ENCODE results near the gene DPP3.

The DPP3 gene

GRCh38 chr11:66465373-66466224 is 14.6 kb upstream of the DPP3 start:
- no peak for DNase-seq

GRCh38 chr11:66466225-66467033 is 13.8 kb upstream of the DPP3 start, which contains the start of gene PELI3:
PELI3 (plus strand) TSS chr11:66466905; CDS start chr11:66468129, 1,224 bp downstream.
- peak; percentile 90 for DNase-seq

- no peak for DNase-seq
Measured at GRCh38 chr11:66467034-66467659, 13.1 kb upstream of the DPP3 start.

DNA sequence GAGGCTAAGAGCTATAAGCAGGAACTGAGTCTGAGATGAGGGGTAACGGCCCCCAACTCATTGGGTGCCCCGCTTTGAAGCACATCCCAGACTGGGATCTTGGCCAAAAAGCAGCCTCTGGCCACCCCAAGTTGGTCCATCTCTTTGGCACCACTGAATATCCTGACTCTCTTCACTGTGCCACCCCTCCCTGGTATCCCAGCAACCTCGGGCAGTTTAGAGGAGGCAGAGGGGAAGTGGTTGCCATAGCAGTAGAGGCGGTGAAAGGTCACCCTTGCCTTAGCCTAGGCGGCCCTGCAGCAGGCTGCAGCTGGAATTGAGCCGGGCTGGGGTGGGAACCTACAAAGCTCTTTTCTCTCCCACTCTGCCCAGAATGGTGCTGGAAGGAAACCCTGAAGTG is 12.5 kb upstream of the DPP3 start:
- no peak for DNase-seq

DNA sequence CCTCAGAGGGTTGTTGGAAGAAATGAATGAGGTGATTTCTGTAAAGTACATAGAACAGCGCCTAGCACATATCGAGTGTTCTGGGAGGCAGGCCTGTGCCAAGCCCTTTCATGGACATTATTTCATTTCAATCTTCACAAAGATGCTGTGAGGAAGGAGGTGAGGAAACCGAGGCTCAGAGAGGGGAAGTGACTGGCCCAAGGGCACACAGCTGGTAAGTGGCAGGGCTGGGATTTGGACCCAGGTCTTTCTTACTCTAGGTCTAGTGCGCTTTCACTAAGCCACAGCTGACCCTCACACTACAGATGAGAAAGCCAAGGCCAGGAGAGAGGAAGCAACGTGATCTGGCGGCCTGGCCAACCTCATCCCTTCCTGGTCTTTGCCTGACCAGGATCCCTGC is 11.5 kb upstream of the DPP3 start:
- no peak for DNase-seq

GRCh38 chr11:66469441-66469840 is 10.8 kb upstream of the DPP3 start:
- no peak for DNase-seq

- no peak for DNase-seq
Measured at GRCh38 chr11:66470015-66470414, 10.2 kb upstream of the DPP3 start.

GRCh38 chr11:66471142-66471541 is 9.1 kb upstream of the DPP3 start:
- no peak for DNase-seq

DNA sequence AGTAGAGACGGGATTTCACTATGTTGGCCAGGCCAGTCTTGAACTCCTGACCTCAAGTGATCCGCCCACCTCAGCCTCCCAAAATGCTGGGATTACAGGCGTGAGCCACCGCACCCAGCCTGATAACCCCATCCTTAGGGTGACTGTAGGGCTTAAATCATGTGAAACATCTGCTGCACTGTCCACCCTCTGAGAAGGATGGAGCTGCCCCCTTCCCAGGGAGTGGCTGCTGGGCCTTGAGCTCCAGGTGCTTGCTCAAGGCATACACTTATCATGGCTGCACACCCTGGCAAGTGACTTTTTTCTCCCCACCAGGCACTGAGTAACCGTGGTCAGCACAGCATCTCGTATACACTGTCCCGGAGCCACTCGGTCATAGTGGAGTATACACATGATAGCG is 8.2 kb upstream of the DPP3 start:
- no peak for DNase-seq

DNA sequence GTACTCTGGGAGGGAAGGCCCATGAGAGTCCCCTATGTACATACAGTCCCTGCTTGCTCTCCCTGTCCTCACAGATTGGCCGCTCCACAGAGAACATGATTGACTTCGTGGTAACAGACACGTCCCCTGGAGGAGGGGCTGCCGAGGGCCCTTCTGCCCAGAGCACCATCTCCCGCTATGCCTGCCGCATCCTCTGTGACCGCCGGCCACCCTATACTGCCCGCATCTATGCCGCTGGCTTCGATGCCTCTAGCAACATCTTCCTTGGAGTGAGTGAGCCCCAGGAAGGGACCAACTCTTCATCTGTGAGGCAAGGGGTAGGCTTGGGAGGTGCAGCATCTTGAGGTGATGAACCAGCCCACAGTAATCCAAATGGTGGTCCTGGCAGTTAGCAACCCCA is 7.1 kb upstream of the DPP3 start:
- no peak for DNase-seq

- DNase-seq, result no peak
Measured at GRCh38 chr11:66473608-66474515, 6.4 kb upstream of the DPP3 start.

GRCh38 chr11:66475349-66476172 is 4.7 kb upstream of the DPP3 start:
- DNase-seq, result no peak

DNA sequence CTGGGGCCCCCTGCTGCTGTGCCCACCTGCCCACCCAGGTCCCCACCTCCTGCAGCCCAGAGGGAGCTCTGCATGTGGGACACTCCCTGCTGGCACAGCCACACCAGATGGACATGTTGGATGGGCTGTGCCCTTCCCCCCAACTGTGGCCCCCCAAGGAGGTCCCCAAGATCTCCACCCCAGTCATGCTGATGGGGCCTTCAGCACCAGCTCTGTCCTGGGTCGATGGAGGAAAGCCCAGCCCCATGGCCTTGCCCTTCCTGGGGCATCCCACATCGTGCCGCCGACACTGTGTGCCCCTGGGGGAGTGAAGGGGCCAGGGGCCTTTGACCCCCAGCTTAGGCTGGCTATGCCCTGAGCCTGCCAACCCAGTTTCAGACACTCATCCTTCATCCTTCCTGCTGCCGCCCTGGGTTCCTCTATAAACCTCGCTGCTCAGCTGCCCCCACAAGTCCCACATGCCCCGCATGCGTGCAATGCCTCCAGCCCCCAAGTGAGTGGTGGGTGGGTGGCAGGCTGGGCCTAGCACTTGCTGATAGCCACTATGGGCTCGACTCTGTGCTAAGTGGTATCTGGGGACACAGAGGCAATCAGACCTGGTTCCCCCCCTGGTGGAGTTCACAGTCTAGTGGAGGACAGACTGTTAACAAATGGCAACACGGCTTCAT is 3.9 kb upstream of the DPP3 start:
- DNase-seq, result no peak

GRCh38 chr11:66476841-66477251 is 3.4 kb upstream of the DPP3 start:
- no peak for DNase-seq

GRCh38 chr11:66477263-66478201 is 2.7 kb upstream of the DPP3 start:
- DNase-seq, result no peak

DNA sequence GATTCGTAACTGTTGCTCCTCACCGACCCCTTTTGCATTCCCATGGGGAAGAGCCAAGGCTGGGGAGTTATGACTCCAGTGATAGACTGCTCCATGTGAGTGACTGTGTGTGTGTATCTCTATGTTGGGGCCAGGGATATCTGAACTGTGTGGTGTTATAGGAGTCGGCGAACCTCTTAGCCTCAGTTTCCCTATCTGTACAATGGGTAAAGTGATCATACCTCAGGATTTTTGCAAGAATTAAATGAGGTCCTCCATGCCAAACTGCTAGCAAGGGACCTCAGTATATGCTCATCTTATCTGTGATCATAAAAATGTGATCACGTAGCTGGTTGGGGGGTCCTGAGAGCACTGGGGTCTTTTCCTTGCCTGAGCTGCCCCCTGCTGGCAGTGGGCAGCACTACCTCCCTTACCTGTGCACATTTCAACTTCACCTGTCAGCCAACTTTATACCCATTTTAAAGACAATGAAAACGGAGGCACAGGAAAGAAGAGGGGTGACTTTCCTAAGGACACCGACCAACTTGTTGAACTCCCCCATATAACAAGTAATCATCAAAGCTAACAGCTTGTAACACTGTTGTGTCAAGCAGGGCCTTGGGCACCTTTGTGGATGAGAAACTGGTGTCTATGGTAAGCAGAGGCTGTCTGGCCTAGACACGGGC is 1.4 kb upstream of the DPP3 start:
- no peak for DNase-seq

DNA sequence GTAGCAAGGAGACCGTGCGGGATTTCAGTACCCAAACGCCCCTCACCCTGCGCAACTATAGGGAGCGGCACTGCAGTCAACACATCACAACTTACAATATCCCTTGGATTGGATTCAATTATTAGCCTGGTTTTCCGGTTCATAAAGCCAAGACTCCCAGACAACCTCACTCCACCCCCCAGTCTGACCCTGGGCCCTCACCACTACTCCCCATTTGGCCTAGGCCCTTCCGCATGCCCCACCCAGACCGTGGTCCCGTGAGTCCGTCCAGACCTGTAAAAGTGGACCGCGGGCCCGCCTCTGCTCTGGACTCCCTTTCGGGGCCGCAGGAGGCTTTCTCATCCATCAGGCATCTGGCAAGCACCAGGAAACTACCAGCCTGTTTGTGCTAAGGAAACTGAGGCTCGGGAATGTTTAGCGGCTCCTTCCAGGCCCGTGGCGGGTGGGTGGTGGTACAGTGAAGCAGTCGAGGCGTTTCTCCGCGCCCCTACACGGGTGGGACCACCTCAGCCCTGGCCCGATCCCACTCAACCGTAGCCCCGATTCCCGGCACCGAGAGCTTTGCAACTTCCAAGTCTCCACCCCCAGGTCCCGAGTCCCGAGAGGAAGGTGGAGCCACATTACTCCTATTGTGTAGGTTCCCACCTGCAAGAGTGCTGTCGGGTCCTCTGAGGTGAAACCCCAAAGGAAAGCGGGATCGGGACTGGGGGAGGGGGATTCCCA is 679 bp upstream of the DPP3 start:
- DNase-seq, result peak; percentile 26

DNA sequence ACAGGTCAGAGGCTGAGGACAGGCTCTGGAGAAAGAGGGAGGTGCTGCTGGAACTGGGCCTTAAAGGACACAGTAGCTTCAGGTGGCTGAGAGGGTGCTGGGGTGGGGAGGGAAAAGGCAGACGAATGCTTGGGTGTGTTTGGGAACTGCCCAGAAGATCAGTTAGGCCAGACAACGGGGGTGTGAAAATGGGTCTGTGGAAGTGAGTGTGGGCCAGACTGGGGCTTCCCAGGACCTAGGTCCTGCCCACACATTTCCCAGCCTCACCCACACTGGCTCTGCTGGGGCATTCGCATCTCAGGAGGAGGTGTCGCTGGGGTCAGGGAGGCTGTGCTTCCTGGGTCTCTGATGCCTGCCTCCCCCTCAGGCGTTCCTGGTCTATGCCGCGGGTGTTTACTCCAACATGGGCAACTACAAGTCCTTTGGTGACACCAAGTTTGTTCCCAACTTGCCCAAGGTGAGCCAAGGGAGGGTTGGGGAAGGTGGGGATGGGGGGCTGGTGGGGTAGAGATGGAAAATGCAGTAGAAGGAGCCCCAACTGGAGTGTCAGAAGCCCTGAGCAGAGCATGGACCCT is 4.7 kb downstream of the DPP3 start:
- DNase-seq, result no peak

Measured in fibroblast of skin of right quadriceps (primary cell).